ENCODE data around the gene AMN.

GRCh38 chr14:102980409-102980810 lies 57.9 kb downstream of the AMN start:
- TF ChIP-seq POLR2A (IDR thresholded peaks at IDR 0.05): no peak
- TF ChIP-seq CTCF (IDR thresholded peaks at IDR 0.05): no peak
